ENCODE measurements around the gene PTPRCAP. TPM values are rescaled to one million over a fixed set of nuclear protein-coding genes. Genes with fewer than 3 reads are reported as not detected.

PTPRCAP gene
- total RNA-seq, 4 donors from 2014 or later: 3.5 to 6.4 (median 4.2) TPM

- peaks cover 0 to 40% (median 15%) of the 10 kb centered on the region in 3 donors for H3K4me1 ChIP-seq
- TF ChIP-seq CTCF (IDR thresholded peaks at IDR 0.05): no peak
- TF ChIP-seq POLR2AphosphoS5 (IDR thresholded peaks at IDR 0.05): no peak
- no peak for TF ChIP-seq POLR2A (IDR thresholded peaks at IDR 0.05)
- no peak for TF ChIP-seq EP300 (IDR thresholded peaks at IDR 0.05)
- no peak for ATAC-seq
- H3K4me3 ChIP-seq: no peak overlapping the region
- no peak overlapping the region for H3K27ac ChIP-seq
- H3K9me3 ChIP-seq: no peaks in the 10 kb centered on the region
- no peaks in the 10 kb centered on the region for H3K27me3 ChIP-seq
- peaks cover 0 to 4% of the 10 kb centered on the region in 2 donors for H3K36me3 ChIP-seq
- WGBS, 2 donors (ENCODE audit: low coverage in 1 of 2): 57 to 72% methylated on average over 5 to 8 of the region's 8 CpGs
These were observed 33.0 kb upstream of the PTPRCAP start for GRCh38 chr11:67470337-67471002.

DNA sequence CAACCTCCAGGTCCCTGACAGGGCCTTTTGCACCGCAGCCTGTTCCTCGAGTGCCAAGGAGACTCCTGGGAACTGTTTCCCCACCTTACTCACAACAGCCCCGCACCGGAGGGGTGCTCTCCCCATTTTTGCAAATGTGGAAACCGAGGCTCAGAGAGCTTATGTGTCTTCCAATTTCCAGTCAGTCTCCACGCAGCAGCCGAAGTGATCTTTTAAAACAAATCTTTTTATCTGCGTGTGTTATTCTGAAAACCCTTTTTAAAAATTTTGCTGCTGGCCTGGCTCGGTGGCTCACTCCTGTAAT lies 32.0 kb upstream of the PTPRCAP start:
- H3K27me3 ChIP-seq: no peaks in the 10 kb centered on the region
- peaks cover 0 to 4% of the 10 kb centered on the region in 2 donors for H3K36me3 ChIP-seq
- peak overlapping the region; percentile 61 to 84 for H3K4me3 ChIP-seq
- 0 to 4% methylated on average over 2 to 8 of the region's 9 CpGs for WGBS, 2 donors (ENCODE audit: low coverage in 1 of 2)
- peak overlapping the region; percentile 77 to 90 (median 88) for H3K27ac ChIP-seq
- H3K4me1 ChIP-seq: peaks cover 0 to 51% (median 15%) of the 10 kb centered on the region in 3 donors
- TF ChIP-seq CTCF (IDR thresholded peaks at IDR 0.05): no peak
- H3K9me3 ChIP-seq: no peaks in the 10 kb centered on the region
- no peak for ATAC-seq

- no peaks in the 10 kb centered on the region for H3K27me3 ChIP-seq
- H3K4me1 ChIP-seq: peaks cover 0 to 56% (median 19%) of the 10 kb centered on the region in 3 donors
- ATAC-seq: peak; percentile 93
- TF ChIP-seq POLR2AphosphoS5 (IDR thresholded peaks at IDR 0.05) (peak; percentile 89), CTCF (IDR thresholded peaks at IDR 0.05) (peak in 3 of 4 experiments; percentile 49 to 71 (median 60)), POLR2A (IDR thresholded peaks at IDR 0.05) (peak; percentile 81 to 94), EP300 (IDR thresholded peaks at IDR 0.05) (no peak)
- no peaks in the 10 kb centered on the region for H3K9me3 ChIP-seq
- peak within 1 kb of the TSS; percentile 77 to 90 (median 88) for H3K27ac ChIP-seq
- no CpG with 5 or more reads among the region's 76 CpGs for WGBS, 2 donors (ENCODE audit: low coverage in 1 of 2)
- peaks cover 0 to 4% of the 10 kb centered on the region in 2 donors for H3K36me3 ChIP-seq
- peak within 1 kb of the TSS; percentile 61 to 84 for H3K4me3 ChIP-seq
These were observed 31.5 kb upstream of the PTPRCAP start, which contains the start of gene TMEM134 for GRCh38 chr11:67468759-67469507. TSS of gene TMEM134 (minus strand) at chr11:67469251. CDS start at chr11:67469192, 59 bp downstream.

DNA sequence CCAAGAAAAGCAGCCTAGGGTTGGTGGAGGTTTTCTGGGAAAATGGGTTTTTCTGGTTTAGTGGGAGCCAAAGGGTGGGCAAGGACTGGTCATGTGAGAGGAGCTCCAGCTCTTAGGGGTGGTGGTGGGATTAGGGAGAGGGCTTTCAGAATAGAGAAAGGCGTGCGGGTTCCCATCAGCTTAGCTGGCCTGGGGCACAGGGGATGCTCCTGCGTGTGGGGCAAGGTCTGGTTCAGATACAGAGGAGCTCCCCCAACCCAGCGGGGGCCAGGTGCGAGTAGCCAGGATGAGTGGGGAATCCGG lies 30.9 kb upstream of the PTPRCAP start:
- 7% methylated on average over 3 of the region's 6 CpGs; no CpG with 5 or more reads in 1 of the 2 donors for whole genome bisulfite sequencing, 2 donors (ENCODE audit: low coverage in 1 of 2)
- TF ChIP-seq POLR2A (IDR thresholded peaks at IDR 0.05) (no peak), EP300 (IDR thresholded peaks at IDR 0.05) (no peak), POLR2AphosphoS5 (IDR thresholded peaks at IDR 0.05) (no peak), CTCF (IDR thresholded peaks at IDR 0.05) (no peak)
- H3K9me3 ChIP-seq: no peaks in the 10 kb centered on the region
- peak overlapping the region; percentile 61 to 84 for H3K4me3 ChIP-seq
- H3K4me1 ChIP-seq: peaks cover 0 to 60% (median 23%) of the 10 kb centered on the region in 3 donors
- H3K36me3 ChIP-seq: peaks cover 0 to 4% of the 10 kb centered on the region in 2 donors
- H3K27me3 ChIP-seq: no peaks in the 10 kb centered on the region
- ATAC-seq: no peak
- peak overlapping the region; percentile 16 to 90 (median 88) for H3K27ac ChIP-seq
